GM18505 (cell line): ENCODE results near the gene SCO2.
"Not testable (repeated sequence)": the region's sequence is repeated elsewhere in the genome, so short reads cannot be mapped to it uniquely, and the experiment has no call there.

Source experiments
- ATAC-seq: cut with Tn5 transposase; IDR thresholded peaks from one replicate; pipeline ENCODE4 v1.9.1; 2021; ENCODE audit not compliant: unreplicated experiment
- POLR2A ChIP-seq: IDR thresholded peaks from 4 replicates; pipeline ENCODE4 v1.6.1; 2011; ENCODE audit warnings: borderline replicate concordance; ENCODE audit not compliant: insufficient read depth, insufficient read length; ENCODE audit errors: extremely low read depth

SCO2 gene

DNA sequence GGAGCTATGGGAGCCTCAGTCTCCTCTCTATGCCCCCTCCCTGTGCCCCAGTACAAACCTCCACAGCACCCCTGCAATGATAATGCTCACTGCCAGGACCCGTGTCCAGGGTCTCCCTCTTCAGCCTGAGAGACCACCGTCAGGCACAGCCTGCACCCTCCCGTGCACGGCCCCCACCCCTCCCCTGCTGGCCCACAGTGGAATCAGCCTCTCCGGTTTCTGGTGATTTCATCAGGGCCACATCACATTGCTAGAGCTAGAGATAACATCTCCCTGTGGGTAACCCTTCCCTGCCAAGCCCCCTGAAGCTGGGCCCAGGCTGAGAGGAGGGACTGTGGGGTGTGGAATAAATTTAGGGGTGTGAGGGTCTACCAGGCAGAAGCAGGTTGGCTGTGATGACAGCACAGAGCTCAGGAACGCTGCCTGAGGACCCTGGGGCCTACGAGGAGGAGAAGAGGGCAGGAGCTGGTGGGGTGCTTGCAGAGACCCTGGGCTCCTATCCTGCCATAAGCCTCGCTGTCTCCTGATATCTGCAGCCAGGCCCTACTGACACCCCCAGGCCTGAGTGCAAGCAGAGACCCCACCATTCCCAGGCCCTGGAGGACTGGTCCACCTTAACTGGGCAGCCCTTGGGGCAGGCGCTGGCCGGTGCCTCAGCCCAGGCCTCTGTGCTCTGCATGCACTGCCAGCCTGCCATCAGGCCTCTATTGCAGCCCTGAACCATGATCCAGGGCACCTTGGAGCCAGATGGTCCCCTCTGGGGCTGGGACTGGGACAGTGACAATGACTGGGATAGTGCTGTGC is 20.3 kb upstream of the SCO2 start, which contains the start of gene KLHDC7B:
Gene KLHDC7B, plus strand, starts transcription at position 378 of the 804 bp plus-strand sequence. Its CDS starts 345 bp downstream, at position 723.
- no peak for ATAC-seq
- no peak for TF ChIP-seq POLR2A

DNA sequence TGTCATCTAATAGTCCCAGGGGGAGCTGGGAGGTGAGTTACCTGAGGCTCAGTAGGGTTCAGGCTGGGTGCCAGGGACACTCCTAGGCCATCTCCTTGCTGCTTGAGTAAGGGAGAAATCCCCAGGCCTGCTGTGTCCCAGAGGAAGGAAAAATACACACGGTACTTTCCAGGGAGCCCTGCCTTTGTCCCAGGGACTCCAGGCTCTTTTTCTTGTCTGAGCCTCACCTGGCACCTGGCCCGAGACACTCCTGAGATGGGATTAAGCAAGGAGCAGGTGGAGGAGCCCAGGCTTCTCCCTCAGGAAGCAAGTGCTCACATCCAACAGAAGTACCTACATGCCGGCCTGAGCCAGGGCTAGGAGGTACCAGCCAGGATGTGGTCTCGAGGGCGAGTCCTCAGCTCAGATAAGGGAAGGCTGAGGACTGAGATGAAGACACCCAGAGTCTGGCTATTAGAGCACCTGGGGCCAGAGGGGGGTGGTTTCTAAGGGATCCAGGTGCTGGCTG is 19.4 kb upstream of the SCO2 start:
- TF ChIP-seq POLR2A: no peak

DNA sequence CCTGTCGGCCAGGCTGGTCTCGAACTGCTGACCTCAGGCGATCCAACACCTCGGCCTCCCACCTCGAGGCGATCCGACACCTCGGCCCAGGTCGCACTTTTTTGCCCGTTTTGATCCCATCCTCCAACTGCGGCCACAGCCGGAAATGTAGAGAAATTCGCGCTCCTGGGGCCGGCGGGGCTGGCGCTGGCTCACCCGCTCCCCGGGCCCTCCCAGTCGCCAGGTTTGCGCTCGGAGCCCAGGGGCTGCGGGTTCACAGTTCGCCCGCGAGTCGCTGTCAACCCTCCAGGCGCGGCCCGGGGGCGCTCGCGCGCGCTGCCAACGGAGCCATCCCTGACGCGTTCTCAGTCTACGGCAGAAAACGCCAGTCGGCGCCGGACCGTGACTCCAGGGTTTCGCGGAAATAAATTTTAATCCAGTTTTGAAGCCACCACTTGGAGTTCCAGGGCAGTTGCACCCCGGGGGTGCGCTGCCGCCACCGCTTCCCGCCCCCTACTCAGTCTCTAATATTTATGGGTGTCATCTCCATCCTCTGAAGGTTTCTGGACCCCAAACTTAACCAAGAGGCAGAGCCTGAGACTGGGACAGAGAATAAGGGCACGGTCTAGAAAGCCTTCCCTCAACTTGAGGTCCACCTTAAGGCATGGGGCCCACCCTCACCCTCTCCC is 18.8 kb upstream of the SCO2 start:
- TF ChIP-seq POLR2A: no peak
- ATAC-seq: no peak

More for the DNA sequence above, 19.4 kb upstream of the SCO2 start:
- no peak for ATAC-seq

DNA sequence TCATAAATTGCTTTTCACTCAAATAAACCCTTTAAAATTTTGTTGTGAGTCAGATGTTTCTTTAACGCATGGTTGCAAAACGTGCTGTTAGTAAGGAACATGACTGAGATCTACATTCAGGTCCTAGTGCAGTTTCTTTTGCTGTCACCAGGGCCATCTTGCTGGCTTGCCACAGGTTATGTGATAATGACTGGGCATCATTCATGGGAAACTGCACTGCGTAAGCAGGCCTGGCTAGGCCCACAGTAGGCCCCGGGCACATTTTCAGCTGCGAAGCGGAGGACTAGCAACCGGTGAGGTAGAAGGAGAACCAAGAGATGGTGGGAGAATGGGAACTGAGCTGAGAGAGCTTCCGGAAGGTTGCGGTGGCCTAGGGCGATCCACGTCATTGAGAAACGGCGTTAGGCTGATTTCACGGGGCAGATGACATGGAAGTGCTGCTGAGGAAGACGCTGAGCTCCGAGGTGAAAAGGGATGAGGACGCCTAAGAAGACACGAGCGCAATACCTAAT is 17.1 kb upstream of the SCO2 start:
- TF ChIP-seq POLR2A: peak; percentile 62
- ATAC-seq: no peak

DNA sequence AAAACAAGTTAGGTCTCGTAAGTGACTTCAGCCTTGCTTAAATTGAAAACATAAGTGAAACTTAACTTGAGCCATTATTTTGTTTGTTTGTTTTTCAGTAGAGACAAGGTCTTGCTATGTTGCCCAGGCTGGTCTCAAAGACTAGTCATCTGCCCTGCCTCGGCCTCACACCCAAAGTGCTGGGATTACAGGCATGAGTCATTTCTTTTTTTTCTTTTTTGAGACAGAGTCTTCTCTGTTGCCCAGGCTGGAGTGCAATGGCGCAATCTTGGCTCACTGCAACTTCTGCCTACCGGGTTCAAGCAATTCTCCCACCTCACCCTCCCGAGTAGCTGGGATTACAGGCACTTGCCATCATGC is 16.2 kb upstream of the SCO2 start:
- TF ChIP-seq POLR2A: peak; percentile 28
- ATAC-seq: not testable (repeated sequence)

DNA sequence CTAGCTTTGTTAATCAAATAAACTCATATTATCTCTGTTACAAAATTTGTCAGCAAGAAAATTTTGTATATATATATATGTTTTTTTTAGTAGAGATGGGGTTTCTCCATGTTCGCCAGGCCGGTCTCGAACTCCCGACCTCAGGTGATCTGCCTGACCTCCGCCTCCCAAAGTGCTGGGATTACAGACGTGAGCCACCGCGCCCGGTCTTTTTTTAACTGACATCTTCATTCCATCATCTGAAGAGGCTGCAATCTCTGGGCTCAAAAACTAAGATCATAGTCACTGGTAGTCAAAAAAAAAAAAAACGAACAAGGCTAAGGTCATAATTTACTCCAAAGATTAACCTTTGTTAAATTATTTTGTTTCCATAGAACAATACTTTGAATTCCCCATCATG is 15.0 kb upstream of the SCO2 start:
- ATAC-seq: no peak
- TF ChIP-seq POLR2A: no peak

DNA sequence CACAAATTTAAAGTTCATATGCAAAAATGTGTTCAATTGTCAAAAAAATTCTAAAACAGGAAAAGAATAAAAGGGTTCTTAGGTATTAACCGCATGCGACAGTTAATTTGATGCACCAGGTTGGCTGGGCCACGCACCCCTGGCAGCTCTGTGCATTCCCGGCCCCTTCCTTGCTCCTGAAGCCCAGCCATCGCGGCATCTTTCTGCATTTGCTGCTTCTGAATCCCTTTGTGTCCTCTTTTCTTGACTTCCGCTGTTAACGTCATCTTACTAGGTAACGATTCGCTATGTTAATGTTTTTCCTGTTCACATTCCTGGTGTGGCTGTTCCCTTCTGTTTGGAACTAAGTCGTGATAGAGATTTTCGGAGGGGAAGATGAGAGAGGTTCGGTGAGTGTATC is 12.4 kb upstream of the SCO2 start:
- TF ChIP-seq POLR2A: no peak
- no peak for ATAC-seq

DNA sequence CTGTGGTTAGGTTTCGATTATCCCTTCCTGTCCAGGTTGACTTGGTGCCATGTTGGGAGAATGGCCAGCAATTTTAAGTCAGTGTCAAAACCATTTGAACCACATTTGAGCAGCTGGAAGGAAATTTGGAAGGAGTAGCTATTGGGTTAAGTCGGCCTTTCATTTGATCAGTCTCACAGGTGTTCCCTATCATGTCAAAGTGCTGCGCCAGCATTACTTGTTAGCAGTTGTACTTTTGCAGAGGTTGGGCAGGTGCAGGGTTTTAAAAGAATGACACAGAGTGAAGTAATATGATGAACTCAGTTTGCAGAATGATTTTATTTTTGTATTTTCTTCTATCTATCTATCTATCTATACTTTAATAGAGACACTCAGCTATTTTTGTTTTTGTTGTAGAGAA is 10.8 kb upstream of the SCO2 start:
- ATAC-seq: no peak
- no peak for TF ChIP-seq POLR2A

DNA sequence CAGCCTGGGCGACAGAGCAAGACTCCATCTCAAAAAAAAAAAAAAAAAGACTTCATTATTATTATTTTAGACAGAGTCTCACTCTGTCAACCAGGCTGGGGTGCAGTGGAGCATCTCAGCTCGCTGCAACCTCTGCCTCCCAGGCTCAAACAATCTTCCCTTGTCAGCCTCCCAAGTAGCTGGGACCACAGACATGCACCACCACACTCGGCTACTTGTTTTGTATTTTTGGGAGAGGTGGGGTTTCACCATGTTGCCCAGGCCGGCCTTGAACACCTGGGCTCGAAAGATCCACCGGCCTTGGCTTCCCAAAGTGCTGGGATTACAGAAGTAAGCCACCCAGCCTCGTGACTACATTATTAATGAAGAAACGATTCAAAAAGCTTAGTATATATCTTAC is 9.7 kb upstream of the SCO2 start:
- no peak for TF ChIP-seq POLR2A
- ATAC-seq: no peak

DNA sequence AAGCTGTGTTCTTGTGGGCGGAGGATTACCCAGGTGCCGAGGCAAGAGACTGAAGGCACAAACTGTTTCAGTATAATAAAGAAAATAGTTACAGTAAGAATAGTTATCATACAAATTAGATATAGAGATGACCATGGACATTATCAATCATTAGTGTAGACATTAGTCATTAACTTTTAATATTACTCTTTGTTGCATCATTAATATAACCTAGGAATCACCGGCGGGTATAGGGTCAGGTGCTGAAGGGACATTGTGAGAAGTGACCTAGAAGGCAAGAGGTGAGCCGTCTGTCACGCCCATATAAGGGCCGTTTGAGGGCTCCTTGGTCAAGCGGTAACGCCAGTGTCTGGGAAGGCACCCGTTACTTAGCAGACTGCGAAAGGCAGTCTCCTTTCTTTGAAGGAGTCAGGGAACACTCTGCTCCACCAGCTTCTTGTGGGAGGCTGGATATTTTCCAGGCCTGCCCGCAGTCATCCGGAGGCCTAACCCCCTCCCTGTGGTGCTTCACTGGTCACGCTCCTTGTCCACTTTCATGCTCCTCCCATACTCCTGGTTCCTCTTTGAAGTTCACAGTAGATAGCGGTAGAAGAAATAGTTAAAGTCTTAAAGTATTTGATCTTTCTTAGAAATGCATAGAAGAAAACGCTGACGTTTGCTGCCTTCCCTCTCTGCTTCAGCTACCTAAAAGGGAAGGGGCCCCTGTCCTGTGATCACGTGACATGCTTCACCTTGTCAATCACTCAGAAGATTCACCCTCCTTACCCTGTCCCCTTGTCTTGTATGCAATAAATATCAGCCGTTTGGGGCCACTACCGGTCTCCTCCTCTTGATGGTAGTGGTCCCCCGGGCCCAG is 8.7 kb upstream of the SCO2 start:
- ATAC-seq: not testable (repeated sequence)
- peak; percentile 20 for TF ChIP-seq POLR2A

DNA sequence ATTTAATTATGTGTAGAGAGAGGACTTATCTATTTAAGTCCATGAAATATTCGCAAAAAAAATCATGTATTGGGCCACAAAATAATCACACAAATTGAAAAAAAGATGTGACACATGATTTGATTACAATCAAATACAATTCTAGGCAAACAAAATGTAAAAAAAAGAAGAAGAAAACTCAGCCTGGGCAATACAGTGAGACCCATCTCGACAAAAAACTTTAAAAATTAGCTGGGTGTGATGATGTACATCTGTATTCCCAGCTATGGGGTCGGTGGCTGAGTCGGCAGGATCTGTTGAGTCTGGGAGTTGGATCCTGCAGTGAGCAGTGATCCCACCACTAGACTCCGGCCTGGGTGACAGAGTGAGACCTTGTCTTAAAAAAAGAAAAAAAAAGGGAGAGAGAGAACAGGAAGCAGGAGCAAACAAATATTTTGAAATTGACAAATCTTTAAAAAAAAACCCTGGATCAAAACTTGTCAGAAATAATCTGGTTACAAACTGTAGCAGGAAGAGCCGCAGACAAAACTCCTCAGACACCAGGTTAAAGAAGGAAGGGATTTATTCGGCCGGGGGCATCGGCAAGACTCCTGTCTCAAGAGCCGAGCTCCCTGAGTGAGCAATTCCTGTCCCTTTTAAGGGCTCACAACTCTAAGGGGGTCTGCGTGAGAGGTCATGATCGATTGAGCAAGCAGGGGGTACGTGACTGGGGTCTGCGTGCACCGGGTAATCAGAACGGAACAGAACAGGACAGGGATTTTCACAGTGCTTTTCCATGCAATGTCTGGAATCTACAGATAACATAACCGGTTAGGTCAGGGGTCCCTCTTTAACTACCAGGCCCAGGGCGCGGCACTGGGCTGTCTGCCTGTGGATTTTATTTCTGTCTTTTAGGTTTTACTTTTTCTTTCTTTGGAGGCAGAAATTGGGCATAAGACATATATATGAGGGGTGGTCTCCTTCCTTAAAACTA is 7.7 kb upstream of the SCO2 start:
- no peak for ATAC-seq
- no peak for TF ChIP-seq POLR2A

DNA sequence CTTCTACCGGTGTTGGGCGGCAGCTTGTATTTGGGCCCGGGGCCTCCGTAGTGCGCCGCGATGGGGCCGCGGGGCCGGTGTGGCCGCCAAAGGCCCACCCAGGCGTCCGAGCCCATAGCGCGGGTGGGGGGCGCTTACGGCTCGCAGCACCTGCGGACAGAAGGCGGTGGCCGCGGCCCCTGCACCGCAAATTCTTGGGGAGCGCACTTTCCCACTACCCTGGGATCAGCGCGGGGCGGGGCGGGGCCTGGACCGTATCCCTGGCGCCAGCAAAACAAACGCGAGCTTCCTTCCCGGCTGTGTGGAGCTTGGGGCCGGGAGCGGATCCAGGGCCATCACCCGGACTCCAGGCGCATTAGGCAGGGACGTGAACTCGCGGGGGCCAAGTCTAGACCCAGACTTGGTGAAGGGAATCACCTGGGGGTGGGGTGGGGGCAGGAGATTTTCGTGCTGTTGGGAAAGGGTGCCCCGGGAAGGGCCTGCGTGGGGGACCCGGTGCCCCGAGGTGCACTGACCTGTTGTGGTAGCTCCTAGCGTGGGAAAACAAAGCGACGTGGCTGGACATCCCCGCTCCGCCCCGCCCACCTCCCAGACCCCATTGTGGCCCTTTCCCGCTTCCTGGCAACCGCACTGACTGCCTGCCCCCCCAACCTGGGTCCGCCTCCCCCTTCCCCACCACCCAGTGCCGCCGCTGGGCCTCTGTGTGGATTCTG is 6.7 kb upstream of the SCO2 start:
- ATAC-seq: no peak
- TF ChIP-seq POLR2A: no peak

DNA sequence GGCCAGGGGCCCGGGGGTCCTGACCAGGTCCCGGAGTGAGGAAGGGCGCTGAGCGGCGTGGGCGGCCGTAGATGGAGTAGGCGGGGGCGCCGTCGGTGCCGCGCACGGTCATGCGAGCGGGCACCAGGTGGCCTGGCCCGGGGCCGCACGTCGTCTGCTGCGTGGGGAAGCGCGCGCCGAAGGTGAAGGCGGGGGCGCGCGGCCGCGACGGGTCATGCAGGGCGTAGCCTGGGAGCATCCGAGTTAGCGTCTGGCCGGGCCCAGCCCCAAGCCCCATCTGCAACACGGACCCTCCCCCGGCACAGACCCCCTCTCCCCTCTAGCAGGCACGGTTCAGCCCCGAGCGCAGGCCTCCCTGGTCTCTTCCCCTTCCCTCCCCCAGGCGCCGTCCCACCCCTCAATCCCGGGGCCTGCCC is 6.2 kb upstream of the SCO2 start:
- peak; percentile 51 for TF ChIP-seq POLR2A
- no peak for ATAC-seq
